Inflammatory macrophage treated with lipopolysaccharide for 4 hours (primary cell): Measurements from ENCODE around the gene COLQ.

ENCODE experiments used
- DNase-seq: peaks from one replicate; pipeline ENCODE4 v3.0.0-alpha.2; 2020

The COLQ gene

GRCh38 chr3:15519096-15519495 lies 2.4 kb downstream of the COLQ start:
- DNase-seq = no peak

DNA sequence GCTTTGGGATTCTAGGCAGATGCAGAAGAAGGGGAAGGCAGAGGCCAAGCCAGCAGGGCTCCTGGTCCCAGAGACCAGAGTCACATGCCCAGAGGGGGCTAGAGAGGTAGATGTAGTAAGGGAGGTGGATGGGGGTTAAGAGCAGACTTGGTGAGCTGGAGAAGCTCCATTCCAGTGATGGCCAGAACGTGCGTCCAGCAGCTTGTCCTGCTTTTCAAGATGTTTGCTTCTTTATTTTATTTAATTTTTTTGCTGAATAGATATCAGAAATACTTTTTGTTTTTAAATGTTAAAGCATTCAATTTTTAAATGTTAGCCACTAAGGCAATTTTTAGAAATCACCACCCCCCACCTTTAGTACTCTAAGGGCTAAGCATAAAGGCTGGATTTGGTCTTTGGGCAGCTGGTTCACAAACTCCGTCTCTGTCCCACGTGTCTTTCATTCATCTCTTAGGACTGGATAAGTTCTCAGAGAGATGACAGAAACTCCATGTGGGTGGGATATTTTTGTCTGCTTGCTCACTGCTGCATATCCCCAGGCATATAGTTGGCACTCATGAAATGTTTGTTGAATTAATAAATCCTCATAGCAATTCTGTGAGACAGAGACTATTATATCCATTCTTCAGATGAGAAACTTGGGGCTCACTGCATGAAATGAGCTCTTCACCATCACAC lies 6.7 kb downstream of the COLQ start:
- no peak for DNase-seq

- DNase-seq = no peak
Measured at GRCh38 chr3:15513810-15514662, 7.5 kb downstream of the COLQ start.

DNA sequence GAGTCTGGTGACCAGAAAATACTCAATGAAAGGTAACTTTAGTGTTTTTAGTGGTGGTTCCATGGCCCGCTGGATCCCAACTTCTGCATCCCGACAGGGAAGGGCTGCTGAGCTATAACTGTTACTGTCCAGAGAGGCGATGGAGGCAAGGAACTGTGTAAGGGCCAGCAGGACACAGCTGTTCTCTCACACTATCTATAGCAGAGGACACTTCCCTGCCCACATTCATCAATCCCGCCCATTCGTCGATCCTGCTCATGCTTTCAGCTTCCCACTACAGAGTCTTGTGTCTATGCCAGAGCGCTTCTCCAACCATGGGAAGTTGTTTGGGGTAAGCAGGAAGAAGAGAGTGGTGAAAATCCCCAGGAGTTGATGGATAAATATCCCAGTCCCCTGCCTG lies 8.4 kb downstream of the COLQ start:
- no peak for DNase-seq

DNA sequence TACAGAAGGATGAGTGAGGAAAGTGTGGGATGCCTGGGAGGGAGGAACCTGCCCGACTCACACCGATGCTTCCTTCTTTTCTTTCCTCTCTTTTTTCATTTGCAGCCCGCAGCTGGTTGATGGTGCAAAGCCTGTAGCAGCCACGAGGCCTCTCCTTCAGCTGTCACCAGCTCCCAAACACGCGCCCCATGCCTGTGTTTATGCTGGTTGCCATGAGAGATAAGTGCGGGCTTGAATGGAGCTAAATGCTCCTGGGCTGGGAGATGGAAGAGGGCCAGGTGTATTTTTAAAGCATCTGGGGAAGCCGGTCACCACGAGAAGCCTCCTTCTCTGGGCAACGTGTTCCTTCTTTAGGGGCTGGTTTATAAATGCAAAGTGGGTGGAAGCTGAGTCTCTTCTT lies 9.3 kb downstream of the COLQ start:
- peak; percentile 56 for DNase-seq

DNA sequence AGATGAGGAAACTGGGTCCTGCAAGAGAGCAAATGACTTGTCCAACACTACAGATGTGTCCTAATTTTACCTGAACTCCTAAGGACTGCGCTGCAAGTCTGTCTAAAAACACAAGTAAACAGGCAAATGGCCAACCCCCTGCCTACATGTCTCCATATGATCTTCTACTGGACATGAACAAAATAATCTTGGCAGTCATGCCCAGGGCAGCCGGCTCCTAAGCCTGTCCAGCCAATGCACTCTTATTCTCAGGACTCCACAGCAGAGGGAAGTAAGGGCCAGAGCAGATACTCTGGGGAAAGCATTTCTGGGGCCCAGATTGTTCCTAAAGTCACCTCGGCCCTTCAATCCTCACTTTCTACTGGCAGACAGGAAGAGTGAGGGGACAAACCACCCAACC lies 10.3 kb downstream of the COLQ start:
- DNase-seq = no peak

DNA sequence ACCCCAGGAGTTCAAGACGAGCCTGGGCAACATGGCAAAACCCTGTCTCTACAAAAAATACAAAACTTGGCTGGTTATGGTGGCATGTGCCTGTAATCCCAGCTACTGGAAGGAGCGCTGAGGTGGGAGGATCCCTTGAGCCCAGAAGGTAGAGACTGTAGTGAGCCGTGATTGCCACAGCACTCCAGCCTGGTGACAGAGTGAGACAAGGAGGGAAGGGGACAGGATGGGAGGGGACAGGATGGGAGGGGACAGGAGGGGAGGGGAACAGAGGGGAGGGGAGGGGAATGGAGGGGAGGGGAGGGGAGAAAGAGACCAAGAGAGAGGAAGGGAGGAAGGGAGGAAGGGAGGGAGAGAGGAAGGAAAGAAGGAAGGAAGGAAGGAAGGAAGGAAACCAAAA lies 11.0 kb downstream of the COLQ start:
- no peak for DNase-seq

GRCh38 chr3:15506571-15506970 lies 14.9 kb downstream of the COLQ start:
- DNase-seq = no peak

- no peak for DNase-seq
Measured at GRCh38 chr3:15505479-15506165, 15.9 kb downstream of the COLQ start.

- DNase-seq = no peak
Measured at GRCh38 chr3:15502616-15503015, 18.9 kb downstream of the COLQ start.

DNA sequence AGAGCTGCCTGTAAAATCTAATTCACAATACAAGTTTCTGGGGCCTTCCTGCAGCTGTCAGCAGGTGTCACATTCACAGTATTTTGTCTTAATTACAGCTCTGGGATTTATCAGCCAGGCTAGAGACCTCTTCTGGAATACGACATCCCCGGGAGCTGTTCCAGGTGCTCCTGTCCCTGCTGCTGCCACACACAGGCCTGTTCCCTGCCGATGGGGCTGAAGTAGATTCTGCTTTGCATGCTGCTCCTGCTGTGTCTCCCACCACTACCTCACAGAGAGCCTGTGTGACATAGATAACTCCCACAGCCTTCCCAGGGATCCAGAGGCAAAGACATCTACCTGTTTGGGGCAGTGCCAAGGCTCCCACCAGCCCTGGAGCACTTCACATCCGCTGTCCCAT lies 20.4 kb downstream of the COLQ start:
- no peak for DNase-seq

DNA sequence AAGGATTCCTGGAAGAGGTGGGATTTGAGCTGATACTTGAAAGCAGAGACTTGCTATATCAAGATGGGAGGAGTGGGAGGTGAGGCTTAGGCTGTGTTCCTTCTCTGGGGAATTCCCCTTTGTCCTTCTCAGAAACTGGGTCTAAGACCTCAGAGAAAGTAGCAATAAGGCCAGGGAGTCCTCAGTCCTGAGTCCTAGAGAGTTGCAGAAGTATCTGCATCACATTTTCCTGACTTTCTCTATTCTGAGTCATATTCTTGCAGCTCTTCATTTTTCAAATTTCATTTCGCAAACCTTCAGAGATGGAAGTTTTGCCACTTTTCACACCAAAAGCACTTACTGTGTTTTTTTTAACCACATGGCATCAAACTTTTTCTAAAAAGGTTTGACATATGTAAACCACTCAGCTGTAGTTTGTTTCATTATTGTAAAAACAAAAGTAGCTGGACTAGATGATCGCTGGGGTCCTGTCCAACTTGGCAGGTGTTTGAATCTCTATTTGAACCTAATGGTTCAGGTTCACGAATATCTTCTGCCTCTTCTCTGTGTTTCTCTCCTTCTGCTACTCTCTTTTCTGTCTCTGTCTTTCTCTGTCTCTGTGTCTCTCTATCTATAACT lies 21.3 kb downstream of the COLQ start:
- DNase-seq = peak; percentile 97

GRCh38 chr3:15499536-15499935 lies 22.0 kb downstream of the COLQ start:
- peak; percentile 90 for DNase-seq

- DNase-seq = no peak
Measured at GRCh38 chr3:15498431-15499214, 22.9 kb downstream of the COLQ start.

GRCh38 chr3:15497964-15498363 lies 23.5 kb downstream of the COLQ start:
- DNase-seq = no peak

- no peak for DNase-seq
Measured at GRCh38 chr3:15496341-15496664, 25.2 kb downstream of the COLQ start.

GRCh38 chr3:15495461-15496340 lies 25.8 kb downstream of the COLQ start:
- DNase-seq = no peak

GRCh38 chr3:15493436-15493835 lies 28.1 kb downstream of the COLQ start:
- DNase-seq = no peak

GRCh38 chr3:15492847-15493360 lies 28.6 kb downstream of the COLQ start:
- no peak for DNase-seq

DNA sequence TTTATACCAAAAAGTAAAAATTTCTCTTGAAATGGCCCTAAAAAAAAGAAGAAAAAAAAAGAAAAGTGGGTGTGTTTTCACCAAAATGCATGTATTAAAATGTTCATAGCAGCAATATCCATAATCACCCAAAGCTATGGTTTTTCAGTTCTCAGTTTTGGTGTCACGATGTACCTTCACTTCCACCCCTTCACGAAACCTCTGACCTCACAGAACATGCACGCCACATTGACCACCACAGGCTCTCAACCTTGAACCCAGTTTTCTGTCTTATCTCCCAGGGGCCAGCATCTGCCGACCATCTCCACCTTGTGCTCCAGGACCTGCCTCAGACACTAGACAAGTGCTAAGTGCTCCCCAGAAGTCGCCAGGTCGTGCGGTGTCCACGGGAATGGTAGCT lies 30.4 kb downstream of the COLQ start:
- no peak for DNase-seq

- DNase-seq = no peak
Measured at GRCh38 chr3:15490158-15490557, 31.3 kb downstream of the COLQ start.

GRCh38 chr3:15488002-15488401 lies 33.5 kb downstream of the COLQ start:
- no peak for DNase-seq
